Lung microvascular endothelial cell (primary cell): Measurements from ENCODE around the gene TDRD12. TPM values are rescaled to one million over a fixed set of nuclear protein-coding genes. Genes with fewer than 3 reads are reported as not detected.
A peak's percentile ranks its signal among the peaks of the same experiment; 100 is the strongest.
"Not testable (repeated sequence)": the region's sequence is repeated elsewhere in the genome, so short reads cannot be mapped to it uniquely, and the experiment has no call there.

Experiments
- DNase-seq, 2 donors: peaks; one replicate each; pipeline versions ENCODE4 v3.0.0 to v3.0.0-alpha.2; 2010; ENCODE audit warnings: low read depth in 2 of 2
- total RNA-seq: library from RNA; depleted of rRNA; stranded (reverse); fragments of >200 nt; gene quantifications from 2 replicates; pipeline ENCODE4 v1.2.1, GENCODE V29; 2014

TDRD12 gene
- total RNA-seq, 1 donor from 2014 or later, result 0.40 TPM

GRCh38 chr19:32691952-32692726, 27.4 kb upstream of the TDRD12 start:
- peak; percentile 89 to 92 for DNase-seq

- no peak for DNase-seq
These were observed 26.9 kb upstream of the TDRD12 start for GRCh38 chr19:32692727-32693061.

DNA sequence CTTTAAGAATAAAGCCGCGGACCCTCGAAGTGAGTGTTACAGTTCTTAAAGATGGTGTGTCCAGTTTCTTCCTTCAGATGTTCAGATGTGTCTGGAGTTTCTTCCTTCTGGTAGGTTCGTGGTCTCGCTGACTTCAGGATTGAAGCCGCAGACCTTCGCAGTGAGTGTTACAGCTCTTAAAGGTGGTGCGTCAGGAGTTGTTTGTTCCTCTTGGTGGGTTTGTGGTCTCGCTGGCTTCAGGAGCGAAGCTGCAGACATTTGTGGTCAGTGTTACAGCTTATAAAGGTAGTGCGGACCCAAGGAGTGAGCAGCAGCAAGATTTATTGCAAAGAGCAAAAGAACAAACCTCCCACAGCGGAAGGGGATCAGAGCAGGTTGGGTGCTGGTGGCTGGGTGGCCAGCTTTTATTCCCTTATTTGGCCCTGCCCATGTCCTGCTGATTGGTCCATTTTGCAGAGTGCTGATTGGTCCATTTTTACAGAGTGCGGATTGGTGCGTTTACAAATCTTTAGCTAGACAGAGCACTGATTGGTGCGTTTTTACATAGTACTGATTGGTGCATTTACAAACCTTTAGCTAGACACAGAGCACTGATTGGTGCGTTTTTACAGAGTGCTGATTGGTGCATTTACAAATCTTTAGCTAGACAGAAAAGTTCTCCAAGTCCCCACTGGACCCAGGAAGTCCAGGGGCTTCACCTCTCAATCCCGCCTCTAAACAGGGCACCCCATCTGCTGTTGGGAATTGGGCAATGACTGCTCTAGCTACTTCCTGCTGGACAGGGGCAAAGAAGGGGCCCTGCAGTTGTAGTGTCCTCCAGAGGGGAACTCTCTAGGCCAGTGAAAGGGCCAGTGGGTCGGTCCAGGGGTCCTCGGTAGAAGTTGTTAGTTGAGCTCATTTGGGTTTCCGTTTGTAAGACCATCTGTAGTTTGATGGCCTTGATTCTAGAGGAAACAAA, 26.1 kb upstream of the TDRD12 start:
- DNase-seq, result peak in 1 of 2 donors; percentile 16

GRCh38 chr19:32694316-32694715, 25.3 kb upstream of the TDRD12 start:
- not testable (repeated sequence) for DNase-seq

GRCh38 chr19:32694851-32695250, 24.7 kb upstream of the TDRD12 start:
- DNase-seq, result peak in 1 of 2 donors; percentile 20

DNA sequence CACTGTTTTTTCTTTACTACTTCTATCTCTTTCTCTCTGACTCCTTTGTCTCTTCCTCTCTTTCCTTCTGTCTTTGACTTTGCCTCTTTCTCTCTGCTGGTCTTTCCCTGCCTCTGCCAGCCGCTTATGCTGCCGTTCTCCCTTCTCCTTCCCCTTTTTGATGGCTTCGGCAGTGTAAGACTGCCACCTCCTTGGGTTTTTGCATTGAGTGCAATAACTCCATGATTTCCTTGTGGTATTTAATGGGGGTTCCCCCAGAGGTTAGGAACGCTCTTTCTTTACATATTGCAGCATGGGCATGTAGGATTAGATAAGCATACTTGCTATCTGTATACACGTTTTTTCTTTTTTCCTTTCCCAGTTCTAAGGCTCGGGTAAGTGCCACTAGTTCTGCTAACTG, 24.1 kb upstream of the TDRD12 start:
- DNase-seq, result not testable (repeated sequence)

DNA sequence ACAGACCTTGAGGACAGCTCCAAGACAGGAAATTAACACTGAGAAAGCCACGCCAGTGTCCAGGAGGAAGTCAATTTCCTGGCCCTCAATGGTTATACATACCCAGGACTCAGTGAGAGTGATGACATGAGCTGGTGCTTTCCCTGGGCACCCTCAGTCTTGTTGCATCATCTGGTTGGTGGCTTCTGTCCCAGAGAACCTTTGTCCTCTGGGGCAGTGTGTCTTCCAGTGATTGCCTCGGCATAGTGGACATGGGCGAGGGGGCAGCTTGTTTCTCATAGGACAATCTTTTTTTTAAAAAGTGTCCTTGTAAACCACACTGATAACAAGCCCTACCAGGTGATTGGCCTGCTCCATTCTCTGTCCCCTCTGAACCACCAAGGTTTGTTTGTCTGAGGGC, 22.8 kb upstream of the TDRD12 start:
- peak in 1 of 2 donors; percentile 34 for DNase-seq

DNA sequence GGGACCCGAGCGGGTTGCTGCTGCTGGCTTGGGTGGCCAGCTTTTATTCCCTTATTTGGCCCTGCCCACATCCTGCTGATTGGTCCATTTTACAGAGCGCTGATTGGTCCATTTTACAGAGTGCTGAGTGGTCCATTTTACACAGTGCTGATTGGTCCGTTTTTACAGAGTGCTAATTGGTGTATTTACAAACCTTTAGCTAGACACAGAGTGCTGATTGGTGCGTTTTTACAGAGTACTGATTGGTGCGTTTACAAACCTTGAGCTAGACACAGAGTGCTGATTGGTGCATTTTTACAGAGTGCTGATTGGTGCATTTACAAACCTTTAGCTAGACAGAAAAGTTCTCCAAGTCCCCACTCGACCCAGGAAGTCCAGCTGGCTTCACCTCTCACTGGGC, 19.4 kb upstream of the TDRD12 start:
- DNase-seq, result not testable (repeated sequence)

DNA sequence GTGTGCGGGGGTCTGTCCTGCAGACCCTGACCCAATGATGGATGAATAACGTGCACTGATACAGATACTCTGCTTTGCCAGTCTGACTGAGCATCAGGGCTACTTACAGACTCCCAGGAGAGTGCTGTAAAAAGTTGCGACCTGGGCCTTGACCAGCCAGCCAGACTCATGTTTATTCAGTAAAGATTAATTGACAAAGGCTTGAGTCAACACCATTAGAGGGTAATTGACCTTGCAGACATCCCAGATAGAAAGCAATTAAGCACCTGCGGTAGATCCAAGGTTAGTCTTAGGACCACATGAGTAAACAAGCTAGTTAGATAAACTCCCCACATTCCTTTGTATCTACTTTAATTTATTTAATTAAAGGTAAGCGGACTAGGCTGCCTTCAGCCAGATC, 17.6 kb upstream of the TDRD12 start:
- DNase-seq, result no peak

- DNase-seq, result not testable (repeated sequence)
These were observed 15.6 kb upstream of the TDRD12 start for GRCh38 chr19:32704006-32704405.

DNA sequence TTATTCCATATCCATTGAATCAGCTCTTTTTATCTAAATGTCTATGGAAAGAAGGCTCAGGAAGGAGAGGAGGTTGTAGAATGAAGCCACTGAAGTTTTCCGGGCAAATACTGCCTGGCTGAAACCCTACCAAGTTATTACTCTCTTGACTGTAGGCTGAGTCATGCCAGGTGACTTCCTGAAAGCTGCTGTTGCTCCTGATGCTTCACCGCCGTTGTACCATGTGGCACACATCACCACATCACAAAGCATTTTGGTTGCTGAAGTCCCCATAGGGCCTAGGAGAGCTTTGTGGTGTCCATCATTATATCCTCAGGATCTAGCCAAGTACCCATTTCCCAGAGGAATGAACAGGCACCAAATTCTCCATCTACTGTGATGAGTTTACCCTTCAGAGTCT, 11.1 kb upstream of the TDRD12 start:
- DNase-seq, result no peak

DNA sequence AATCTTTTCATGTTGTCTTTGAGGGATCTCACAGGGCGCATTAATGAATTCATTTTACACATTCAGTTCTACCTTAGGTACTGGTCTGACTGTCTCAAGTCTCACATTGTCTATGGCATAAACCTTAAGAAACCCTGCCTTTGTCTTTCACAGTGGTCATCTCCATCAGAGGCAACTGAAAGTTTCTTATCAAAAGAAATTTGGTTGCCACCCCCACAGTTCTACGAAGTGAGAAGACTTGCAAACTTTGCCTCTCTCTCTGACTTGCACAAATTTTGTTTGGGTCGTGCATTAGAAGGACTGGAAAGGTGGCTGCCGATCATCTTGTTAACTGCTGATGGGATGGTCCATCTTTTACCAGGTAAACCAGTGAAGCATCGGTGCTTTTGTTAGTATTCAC, 10.5 kb upstream of the TDRD12 start:
- no peak for DNase-seq

DNA sequence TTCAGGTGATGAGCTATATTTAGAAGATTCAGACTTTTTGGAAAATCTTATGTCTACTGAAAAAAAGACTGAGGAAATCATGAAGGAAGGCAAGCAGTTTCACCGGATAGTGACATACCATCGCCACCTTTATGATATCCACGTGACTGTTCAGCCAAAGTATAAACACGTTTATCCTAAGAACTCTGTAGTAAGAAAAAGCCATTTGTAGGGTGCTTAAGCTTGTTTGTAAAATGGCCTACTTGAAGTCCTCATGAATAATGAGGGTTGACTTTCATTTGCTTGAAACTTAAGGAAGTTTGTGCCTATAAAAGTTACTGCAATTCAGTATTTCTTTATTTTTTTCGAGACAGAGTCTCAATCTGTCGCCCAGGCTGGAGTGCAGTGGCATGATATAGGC, 7.8 kb upstream of the TDRD12 start:
- DNase-seq, result no peak

- not testable (repeated sequence) for DNase-seq
These were observed 3.4 kb upstream of the TDRD12 start for GRCh38 chr19:32716203-32716602.

GRCh38 chr19:32717496-32717895, 2.1 kb upstream of the TDRD12 start:
- DNase-seq, result no peak

DNA sequence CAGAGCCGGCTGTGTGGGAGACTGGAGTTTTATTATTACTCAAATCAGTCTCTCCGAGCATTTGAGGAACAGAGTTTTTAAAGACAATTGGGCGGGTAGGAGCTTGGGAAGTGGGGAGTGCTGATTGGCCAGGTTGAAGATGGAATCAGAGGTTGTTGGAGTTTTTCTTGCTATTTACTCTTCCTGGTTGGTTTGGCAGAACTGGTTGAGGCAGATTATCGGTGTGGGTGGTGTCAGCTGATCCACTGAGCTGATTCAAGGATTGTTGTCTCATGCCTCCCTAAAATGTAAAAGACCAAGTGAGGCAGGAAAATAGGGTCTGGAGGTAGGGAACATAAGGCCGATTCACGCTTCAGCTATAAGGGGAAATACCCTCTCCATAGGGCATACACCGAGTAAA, 1.3 kb upstream of the TDRD12 start:
- DNase-seq, result no peak

- no peak for DNase-seq
These were observed 809 bp downstream of the TDRD12 start for GRCh38 chr19:32720216-32720935.

DNA sequence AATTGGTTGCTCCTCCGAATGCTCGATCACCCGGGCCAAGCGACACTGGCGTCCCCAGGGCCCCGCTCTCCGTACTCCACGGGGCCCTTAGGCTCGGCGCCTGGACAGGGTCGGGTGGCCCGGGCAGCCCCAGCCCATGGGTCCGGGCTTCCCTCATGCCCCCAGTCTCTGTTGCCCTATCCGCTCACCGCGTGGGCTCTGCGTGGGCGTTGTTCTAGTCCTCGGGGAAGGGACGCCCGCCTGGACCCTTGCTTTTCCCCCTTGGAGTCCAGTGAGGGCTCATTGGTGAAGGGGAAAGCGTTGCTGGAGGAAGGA, 1.3 kb downstream of the TDRD12 start:
- DNase-seq, result no peak

DNA sequence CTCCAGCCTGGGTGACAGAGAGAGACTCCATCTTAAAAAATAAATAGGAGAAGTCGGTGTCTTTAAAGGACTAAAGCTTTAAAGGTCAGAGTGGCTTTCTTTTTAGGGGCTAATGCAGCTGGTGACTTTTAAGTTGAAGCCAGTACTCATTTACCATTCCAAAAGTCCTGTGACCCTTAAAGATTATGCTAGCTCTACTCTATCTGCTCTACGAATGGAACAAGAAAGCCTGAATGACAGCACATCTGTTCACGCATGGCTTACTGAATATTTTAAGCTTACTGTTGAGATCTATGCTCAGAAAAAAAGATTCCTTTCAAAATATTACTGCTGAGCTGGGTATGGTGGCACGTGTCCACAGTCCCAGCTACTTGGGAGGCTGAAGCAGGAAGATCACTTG, 16.4 kb downstream of the TDRD12 start:
- no peak for DNase-seq

- DNase-seq, result no peak
These were observed 23.5 kb downstream of the TDRD12 start for GRCh38 chr19:32743021-32743420.

GRCh38 chr19:32743447-32743846, 23.9 kb downstream of the TDRD12 start:
- no peak for DNase-seq
